CD4-positive, alpha-beta T cell treated with Interleukin-6 for 4 hours (primary cell): ENCODE data around the gene SELENOV.

Experiments
- DNase-seq: peaks from one replicate; pipeline ENCODE4 v3.0.0-alpha.2; 2020; ENCODE audit warnings: mixed read lengths

SELENOV gene

DNA sequence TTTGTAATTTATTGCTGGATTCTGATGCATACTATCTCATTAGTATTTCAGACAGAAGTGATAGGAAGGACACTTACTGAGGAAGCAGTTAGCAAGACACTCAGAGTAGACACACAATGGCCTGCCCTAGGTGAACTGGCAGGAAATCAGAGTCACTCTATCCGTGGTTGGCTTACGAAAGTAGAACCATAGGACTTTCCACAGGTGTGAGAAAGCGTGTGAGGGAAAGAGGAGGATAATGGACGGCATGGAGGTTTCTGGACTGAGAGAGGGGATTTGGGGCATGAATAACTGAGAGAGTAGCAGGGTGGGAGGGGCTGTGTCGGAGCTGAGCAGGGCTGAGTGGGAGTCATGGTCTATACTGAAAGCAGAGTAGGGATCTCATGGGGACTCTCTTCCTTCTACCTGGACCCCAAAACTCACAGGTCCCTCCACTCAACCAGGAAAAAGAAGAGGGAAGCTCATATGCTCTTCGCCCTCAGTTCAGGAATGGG is 43.7 kb downstream of the SELENOV start:
- DNase-seq: peak; percentile 43

DNA sequence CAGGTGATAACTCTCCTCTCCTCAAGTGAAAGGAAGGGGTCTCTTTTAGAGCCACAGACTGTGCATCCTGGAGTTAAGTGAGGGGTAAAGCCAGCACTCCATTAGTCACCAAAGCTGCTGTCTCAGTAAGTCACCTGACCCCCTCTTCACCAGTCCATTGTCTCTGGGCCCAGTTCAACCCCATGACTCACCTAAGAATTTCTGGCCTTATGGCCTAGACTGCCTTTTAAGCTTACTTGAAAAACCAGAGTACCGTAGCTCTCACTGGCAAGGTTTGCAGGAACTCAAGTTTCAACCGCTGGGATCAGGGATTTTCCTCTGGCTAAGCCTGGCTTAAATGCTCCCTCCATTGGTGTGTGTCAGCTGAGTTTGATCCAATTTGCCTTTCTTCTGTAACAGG is 48.5 kb downstream of the SELENOV start:
- no peak for DNase-seq

DNA sequence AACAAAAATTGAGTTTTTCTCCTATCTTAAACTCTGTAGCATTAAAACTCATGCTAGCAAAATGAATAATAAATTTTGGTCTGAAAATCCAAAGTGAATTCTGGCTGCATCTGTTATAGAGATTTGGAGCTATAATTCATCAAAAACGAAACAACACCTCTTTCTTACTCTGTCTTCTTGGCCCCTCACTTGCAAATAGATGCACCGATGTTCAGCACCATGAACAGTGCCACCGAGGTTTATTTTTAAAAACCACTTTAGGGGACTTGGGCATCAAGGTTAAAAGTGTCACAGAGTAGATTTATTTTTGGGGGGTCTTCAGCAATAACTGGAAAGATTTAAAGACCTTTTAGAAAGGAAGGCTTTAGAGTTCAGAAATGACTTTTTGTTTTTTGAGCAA is 51.1 kb downstream of the SELENOV start:
- DNase-seq: no peak

DNA sequence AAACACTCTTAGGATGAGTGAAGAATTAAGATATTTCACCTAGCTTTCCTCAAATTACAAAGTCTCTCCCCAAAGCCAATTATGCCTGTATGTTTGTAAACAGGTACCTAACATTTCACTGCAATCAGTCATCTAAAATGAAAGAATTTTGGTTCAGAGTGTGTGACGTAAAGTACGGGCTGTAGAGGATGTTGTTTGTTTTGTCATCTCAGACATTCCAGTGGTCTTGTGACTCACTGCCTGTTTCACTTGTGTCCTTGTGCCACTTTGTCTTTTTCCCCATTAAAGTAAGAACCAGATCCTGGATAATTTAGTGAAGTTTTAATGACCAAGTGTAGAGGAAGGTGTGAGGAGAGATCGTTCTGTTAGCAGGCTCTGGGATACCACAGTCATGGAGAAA is 53.7 kb downstream of the SELENOV start:
- no peak for DNase-seq
